ENCODE data around the gene PCYT1B.
A peak's percentile ranks its signal among the peaks of the same experiment; 100 is the strongest.

The PCYT1B gene

GRCh38 chrX:24647257-24648058, at the start of gene PCYT1B:
Gene PCYT1B, minus strand, starts transcription at chrX:24647347. Its CDS starts 242 bp downstream, at chrX:24647105.
- Histone ChIP-seq H3K4me3 (ENCODE audit: low read depth in 1 of 2, low read length in 2 of 2) (peak within 1 kb of the TSS; percentile 56 to 63), H3K27ac (ENCODE audit: low read length) (no peak within 1 kb of the TSS), H3K9me3 (ENCODE audit: control insufficient read depth in 1 of 2, low read length in 2 of 2) (no peaks in the 10 kb centered on the region), H3K4me1 (ENCODE audit: control insufficient read depth in 1 of 2, insufficient read depth in 2 of 2, low read length in 2 of 2) (peaks cover 0 to 5% of the 10 kb centered on the region in 2 donors), H3K36me3 (ENCODE audit: control insufficient read depth in 1 of 2, insufficient read depth in 2 of 2, low read length in 2 of 2) (no peaks in the 10 kb centered on the region), H3K27me3 (ENCODE audit: low read depth, low read length) (no peaks in the 10 kb centered on the region)

GRCh38 chrX:24696294-24696693, 49.1 kb upstream of the PCYT1B start:
- Histone ChIP-seq H3K9me3 (ENCODE audit: control insufficient read depth in 1 of 2, low read length in 2 of 2) (no peaks in the 10 kb centered on the region), H3K4me1 (ENCODE audit: control insufficient read depth in 1 of 2, insufficient read depth in 2 of 2, low read length in 2 of 2) (no peaks in the 10 kb centered on the region), H3K27ac (ENCODE audit: low read length) (no peak overlapping the region), H3K36me3 (ENCODE audit: control insufficient read depth in 1 of 2, insufficient read depth in 2 of 2, low read length in 2 of 2) (peaks cover 0 to 8% of the 10 kb centered on the region in 2 donors), H3K27me3 (ENCODE audit: low read depth, low read length) (no peaks in the 10 kb centered on the region), H3K4me3 (ENCODE audit: low read depth in 1 of 2, low read length in 2 of 2) (no peak overlapping the region)

GRCh38 chrX:24694825-24695224, 47.7 kb upstream of the PCYT1B start:
- H3K9me3 ChIP-seq (ENCODE audit: control insufficient read depth in 1 of 2, low read length in 2 of 2): no peaks in the 10 kb centered on the region
- H3K27me3 ChIP-seq (ENCODE audit: low read depth, low read length): no peaks in the 10 kb centered on the region
- peak overlapping the region in 1 of 2 donors; percentile 79 for H3K4me3 ChIP-seq (ENCODE audit: low read depth in 1 of 2, low read length in 2 of 2)
- peaks cover 0 to 3% of the 10 kb centered on the region in 2 donors for H3K36me3 ChIP-seq (ENCODE audit: control insufficient read depth in 1 of 2, insufficient read depth in 2 of 2, low read length in 2 of 2)
- no peak overlapping the region for H3K27ac ChIP-seq (ENCODE audit: low read length)
- H3K4me1 ChIP-seq (ENCODE audit: control insufficient read depth in 1 of 2, insufficient read depth in 2 of 2, low read length in 2 of 2): no peaks in the 10 kb centered on the region

- Histone ChIP-seq H3K36me3 (ENCODE audit: control insufficient read depth in 1 of 2, insufficient read depth in 2 of 2, low read length in 2 of 2) (no peaks in the 10 kb centered on the region), H3K9me3 (ENCODE audit: control insufficient read depth in 1 of 2, low read length in 2 of 2) (no peaks in the 10 kb centered on the region), H3K27me3 (ENCODE audit: low read depth, low read length) (no peaks in the 10 kb centered on the region), H3K4me1 (ENCODE audit: control insufficient read depth in 1 of 2, insufficient read depth in 2 of 2, low read length in 2 of 2) (no peaks in the 10 kb centered on the region), H3K27ac (ENCODE audit: low read length) (peak within 1 kb of the TSS; percentile 39), H3K4me3 (ENCODE audit: low read depth in 1 of 2, low read length in 2 of 2) (peak within 1 kb of the TSS; percentile 72 to 79)
Measured at GRCh38 chrX:24693453-24694202, 46.5 kb upstream of the PCYT1B start, which contains the start of gene POLA1. Gene POLA1, plus strand, starts transcription at chrX:24693918. Its CDS starts 44 bp downstream, at chrX:24693962.

GRCh38 chrX:24692305-24692704, 45.2 kb upstream of the PCYT1B start:
- Histone ChIP-seq H3K36me3 (ENCODE audit: control insufficient read depth in 1 of 2, insufficient read depth in 2 of 2, low read length in 2 of 2) (no peaks in the 10 kb centered on the region), H3K27ac (ENCODE audit: low read length) (no peak overlapping the region), H3K9me3 (ENCODE audit: control insufficient read depth in 1 of 2, low read length in 2 of 2) (no peaks in the 10 kb centered on the region), H3K4me3 (ENCODE audit: low read depth in 1 of 2, low read length in 2 of 2) (no peak overlapping the region), H3K27me3 (ENCODE audit: low read depth, low read length) (no peaks in the 10 kb centered on the region), H3K4me1 (ENCODE audit: control insufficient read depth in 1 of 2, insufficient read depth in 2 of 2, low read length in 2 of 2) (no peaks in the 10 kb centered on the region)

- Histone ChIP-seq H3K4me1 (ENCODE audit: control insufficient read depth in 1 of 2, insufficient read depth in 2 of 2, low read length in 2 of 2) (no peaks in the 10 kb centered on the region), H3K9me3 (ENCODE audit: control insufficient read depth in 1 of 2, low read length in 2 of 2) (no peaks in the 10 kb centered on the region), H3K4me3 (ENCODE audit: low read depth in 1 of 2, low read length in 2 of 2) (no peak overlapping the region)
Measured at GRCh38 chrX:24684048-24684447, 36.9 kb upstream of the PCYT1B start.

GRCh38 chrX:24682739-24683432, 35.7 kb upstream of the PCYT1B start:
- H3K36me3 ChIP-seq (ENCODE audit: control insufficient read depth in 1 of 2, insufficient read depth in 2 of 2, low read length in 2 of 2): no peaks in the 10 kb centered on the region
- no peak overlapping the region for H3K27ac ChIP-seq (ENCODE audit: low read length)
- H3K27me3 ChIP-seq (ENCODE audit: low read depth, low read length): no peaks in the 10 kb centered on the region
- H3K4me3 ChIP-seq (ENCODE audit: low read depth in 1 of 2, low read length in 2 of 2): no peak overlapping the region
- no peaks in the 10 kb centered on the region for H3K4me1 ChIP-seq (ENCODE audit: control insufficient read depth in 1 of 2, insufficient read depth in 2 of 2, low read length in 2 of 2)
- no peaks in the 10 kb centered on the region for H3K9me3 ChIP-seq (ENCODE audit: control insufficient read depth in 1 of 2, low read length in 2 of 2)

More at GRCh38 chrX:24684048-24684447, 36.9 kb upstream of the PCYT1B start:
- Histone ChIP-seq H3K27me3 (ENCODE audit: low read depth, low read length) (no peaks in the 10 kb centered on the region), H3K36me3 (ENCODE audit: control insufficient read depth in 1 of 2, insufficient read depth in 2 of 2, low read length in 2 of 2) (no peaks in the 10 kb centered on the region), H3K27ac (ENCODE audit: low read length) (no peak overlapping the region)

GRCh38 chrX:24676403-24677024, 29.4 kb upstream of the PCYT1B start:
- no peak overlapping the region for H3K27ac ChIP-seq (ENCODE audit: low read length)
- no peak overlapping the region for H3K4me3 ChIP-seq (ENCODE audit: low read depth in 1 of 2, low read length in 2 of 2)
- no peaks in the 10 kb centered on the region for H3K9me3 ChIP-seq (ENCODE audit: control insufficient read depth in 1 of 2, low read length in 2 of 2)
- no peaks in the 10 kb centered on the region for H3K27me3 ChIP-seq (ENCODE audit: low read depth, low read length)
- H3K4me1 ChIP-seq (ENCODE audit: control insufficient read depth in 1 of 2, insufficient read depth in 2 of 2, low read length in 2 of 2): no peaks in the 10 kb centered on the region
- no peaks in the 10 kb centered on the region for H3K36me3 ChIP-seq (ENCODE audit: control insufficient read depth in 1 of 2, insufficient read depth in 2 of 2, low read length in 2 of 2)

- H3K27ac ChIP-seq (ENCODE audit: low read length): no peak overlapping the region
- no peaks in the 10 kb centered on the region for H3K9me3 ChIP-seq (ENCODE audit: control insufficient read depth in 1 of 2, low read length in 2 of 2)
- no peaks in the 10 kb centered on the region for H3K4me1 ChIP-seq (ENCODE audit: control insufficient read depth in 1 of 2, insufficient read depth in 2 of 2, low read length in 2 of 2)
- no peak overlapping the region for H3K4me3 ChIP-seq (ENCODE audit: low read depth in 1 of 2, low read length in 2 of 2)
- no peaks in the 10 kb centered on the region for H3K36me3 ChIP-seq (ENCODE audit: control insufficient read depth in 1 of 2, insufficient read depth in 2 of 2, low read length in 2 of 2)
- H3K27me3 ChIP-seq (ENCODE audit: low read depth, low read length): no peaks in the 10 kb centered on the region
Measured at GRCh38 chrX:24673424-24673823, 26.3 kb upstream of the PCYT1B start.

- Histone ChIP-seq H3K27me3 (ENCODE audit: low read depth, low read length) (no peaks in the 10 kb centered on the region), H3K4me1 (ENCODE audit: control insufficient read depth in 1 of 2, insufficient read depth in 2 of 2, low read length in 2 of 2) (no peaks in the 10 kb centered on the region), H3K36me3 (ENCODE audit: control insufficient read depth in 1 of 2, insufficient read depth in 2 of 2, low read length in 2 of 2) (no peaks in the 10 kb centered on the region), H3K4me3 (ENCODE audit: low read depth in 1 of 2, low read length in 2 of 2) (no peak overlapping the region), H3K9me3 (ENCODE audit: control insufficient read depth in 1 of 2, low read length in 2 of 2) (no peaks in the 10 kb centered on the region), H3K27ac (ENCODE audit: low read length) (no peak overlapping the region)
Measured at GRCh38 chrX:24672701-24673190, 25.6 kb upstream of the PCYT1B start.

Data from muscle layer of duodenum (tissue), 2 donors.